GM23338 (cell line): ENCODE data around the gene KANK4. TPM values are rescaled to one million over a fixed set of nuclear protein-coding genes. Genes with fewer than 3 reads are reported as not detected.
A peak's percentile ranks its signal among the peaks of the same experiment; 100 is the strongest.

ENCODE experiments used
- ATAC-seq: fragments of 200-7000 bp; cut with Tn5 transposase; 3 replicates; pipeline ENCODE4 v1.9.1; 2020
- DNase-seq: peaks from one replicate; pipeline ENCODE4 v3.0.0-alpha.2; 2015; ENCODE audit warnings: low spot score
- H2AFZ ChIP-seq: fragments of 200-600 bp; sonication (generic); 2 replicates; pipeline ENCODE4 v1.8.0; 2016; ENCODE audit warnings: antibody characterized with exemption, mild to moderate bottlenecking, moderate library complexity
- H3F3A ChIP-seq: fragments of 200-600 bp; sonication (generic); replicated peaks from 2 replicates; pipeline ENCODE4 v1.8.0; 2017; ENCODE audit warnings: antibody characterized with exemption, mixed run types, low read depth
- H3K27ac ChIP-seq: fragments of 200-600 bp; sonication (generic); 2 replicates; pipeline ENCODE4 v1.6.1; 2016; ENCODE audit warnings: low read depth
- H3K27me3 ChIP-seq: fragments of 200-600 bp; sonication (generic); 2 replicates; pipeline ENCODE4 v1.8.0; 2016; ENCODE audit warnings: mild to moderate bottlenecking, mixed run types, moderate library complexity; ENCODE audit not compliant: insufficient read depth
- H3K36me3 ChIP-seq: fragments of 200-600 bp; sonication (generic); 2 replicates; pipeline ENCODE4 v1.8.0; 2016; ENCODE audit warnings: mild to moderate bottlenecking; ENCODE audit not compliant: insufficient read depth
- H3K4me1 ChIP-seq: fragments of 200-600 bp; sonication (generic); 2 replicates; pipeline ENCODE4 v1.8.0; 2016; ENCODE audit warnings: mild to moderate bottlenecking, moderate library complexity; ENCODE audit not compliant: insufficient read depth
- H3K4me2 ChIP-seq: fragments of 200-600 bp; sonication (generic); 2 replicates; pipeline ENCODE4 v1.7.1; 2017; ENCODE audit warnings: mixed run types
- H3K4me3 ChIP-seq: fragments of 200-600 bp; sonication (generic); 2 replicates; pipeline ENCODE4 v1.6.1; 2016; ENCODE audit warnings: mixed run types
- H3K79me2 ChIP-seq: fragments of 200-600 bp; sonication (generic); replicated peaks from 2 replicates; pipeline ENCODE4 v1.8.0; 2017; ENCODE audit warnings: mild to moderate bottlenecking; ENCODE audit not compliant: insufficient read depth
- H3K9me2 ChIP-seq: fragments of 200-600 bp; sonication (generic); 2 replicates; pipeline ENCODE4 v1.8.0; 2017; ENCODE audit not compliant: insufficient read depth
- H4K20me1 ChIP-seq: fragments of 200-600 bp; sonication (generic); replicated peaks from 2 replicates; pipeline ENCODE4 v1.8.0; 2017; ENCODE audit warnings: mild to moderate bottlenecking; ENCODE audit not compliant: insufficient read depth
- H3K27ac Mint-ChIP-seq: 2 replicates; pipeline ENCODE4 v1.8.0; 2020; ENCODE audit warnings: inconsistent platforms, mild to moderate bottlenecking, moderate library complexity, mixed read lengths
- H3K27me3 Mint-ChIP-seq: 3 replicates; pipeline ENCODE4 v1.8.0; 2022; ENCODE audit warnings: low read depth, mild to moderate bottlenecking, moderate library complexity, mixed read lengths, inconsistent platforms; ENCODE audit not compliant: insufficient read depth, poor library complexity
- H3K36me3 Mint-ChIP-seq: 3 replicates; pipeline ENCODE4 v1.8.0; 2021; ENCODE audit warnings: low read depth, mild to moderate bottlenecking, inconsistent platforms, moderate library complexity, mixed read lengths
- H3K4me1 Mint-ChIP-seq: 3 replicates; pipeline ENCODE4 v1.8.0; 2020; ENCODE audit warnings: mild to moderate bottlenecking, inconsistent platforms, mixed read lengths
- H3K4me3 Mint-ChIP-seq: 3 replicates; pipeline ENCODE4 v1.8.0; 2021; ENCODE audit warnings: moderate library complexity, mild to moderate bottlenecking, inconsistent platforms, mixed read lengths
- H3K9me3 Mint-ChIP-seq: 3 replicates; pipeline ENCODE4 v1.8.0; 2020; ENCODE audit warnings: moderate library complexity, mild to moderate bottlenecking, inconsistent platforms, mixed read lengths
- CREB1 ChIP-seq: fragments of 250-450 bp; sonication (Bioruptor Pico); IDR thresholded peaks from 2 replicates; pipeline ENCODE4 v1.5.0; 2020; ENCODE audit warnings: low read depth, mild to moderate bottlenecking, moderate library complexity
- CTCF ChIP-seq, 2 experiments: fragments of 200-600 bp in 1 of 2; sonication (generic) in 1 of 2; conservative IDR thresholded peaks; 2 replicates each; pipeline versions ENCODE4 v1.5.1 to v1.6.1; 2016 to 2017; ENCODE audit warnings: antibody characterized with exemption in 2 of 2, low read depth in 2 of 2, mild to moderate bottlenecking in 2 of 2, moderate library complexity in 1 of 2
- EZH2 ChIP-seq: fragments of 200-600 bp; sonication (generic); IDR thresholded peaks from one replicate; pipeline ENCODE4 v1.8.0; 2017; ENCODE audit warnings: antibody characterized with exemption, mild to moderate bottlenecking, low read depth; ENCODE audit not compliant: unreplicated experiment
- POLR2AphosphoS5 ChIP-seq: IDR thresholded peaks from 2 replicates; pipeline ENCODE4 v1.6.1; 2016; ENCODE audit warnings: antibody characterized with exemption, low read depth
- REST ChIP-seq: IDR thresholded peaks from one replicate; pipeline ENCODE4 v1.6.1; 2018; ENCODE audit warnings: antibody characterized with exemption; ENCODE audit not compliant: unreplicated experiment
- ZNF114 ChIP-seq: fragments of 250-450 bp; sonication (Bioruptor Pico); IDR thresholded peaks from 2 replicates; pipeline ENCODE4 v1.5.0; 2020; ENCODE audit warnings: mild to moderate bottlenecking, moderate library complexity
- ZNF331 ChIP-seq: fragments of 250-450 bp; sonication (Bioruptor Pico); IDR thresholded peaks from 2 replicates; pipeline ENCODE4 v1.5.0; 2020; ENCODE audit warnings: low read depth, mild to moderate bottlenecking, moderate library complexity
- polyA plus RNA-seq: library from polyadenylated mRNA; unstranded; fragments of >200 nt; fragmentation: Nextera tagmentation; extraction: Ambion mirVana; gene quantifications from 2 replicates; pipeline ENCODE4 v1.2.1, GENCODE V29; 2016
- total RNA-seq: library from RNA; depleted of rRNA; stranded (reverse); fragments of >200 nt; shearing (Covaris generic); gene quantifications from 2 replicates; pipeline ENCODE4 v1.2.3, GENCODE V29; 2014
- TF ChIP-seq, protein P1 (sequence below): fragments of 250-450 bp; sonication (Bioruptor Pico); IDR thresholded peaks from 2 replicates; pipeline ENCODE4 v1.5.0; 2020; ENCODE audit warnings: mild to moderate bottlenecking, moderate library complexity

KANK4 gene
- total and polyA plus RNA-seq, 2 experiments from 2014 or later = 0.31 to 0.42 TPM

DNA sequence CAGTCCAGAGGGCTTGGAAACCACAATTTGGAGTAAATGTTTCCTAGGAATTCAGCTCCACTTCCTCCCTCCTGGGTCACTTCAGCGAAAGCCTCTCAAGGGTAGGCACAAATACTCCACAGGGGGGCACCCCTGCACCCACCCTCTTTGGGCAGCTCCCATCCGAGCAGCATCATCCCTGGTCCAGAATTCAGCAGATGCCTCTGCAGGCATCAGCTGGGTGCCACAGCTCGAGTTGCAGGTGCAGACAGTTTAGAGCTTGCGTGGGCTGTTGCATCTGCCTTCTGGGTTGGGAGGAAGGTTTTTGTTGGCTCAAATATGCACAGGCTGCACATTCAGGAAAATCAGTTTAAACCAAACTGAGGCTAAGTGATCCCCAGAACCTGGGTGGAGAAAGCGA is 25.0 kb downstream of the KANK4 start:
- H3K4me3 Mint-ChIP-seq = no peak overlapping the region
- H3K27me3 ChIP-seq = peaks cover 3% of the 10 kb centered on the region; the same call in 1 of the 2 replicates
- DNase-seq (peak; percentile 66), ATAC-seq (peak; percentile 91)
- TF ChIP-seq ZNF331 (CRISPR knock-in tag) (no peak), REST (no peak), CREB1 (CRISPR knock-in tag) (no peak), EZH2 (no peak), CTCF (conservative IDR thresholded peaks at IDR 0.05; ENCODE audit: low read depth in 2 of 2) (peak; percentile 53 to 74), POLR2AphosphoS5 (no peak), ZNF114 (CRISPR knock-in tag) (no peak)
- TF ChIP-seq, protein P1, sequence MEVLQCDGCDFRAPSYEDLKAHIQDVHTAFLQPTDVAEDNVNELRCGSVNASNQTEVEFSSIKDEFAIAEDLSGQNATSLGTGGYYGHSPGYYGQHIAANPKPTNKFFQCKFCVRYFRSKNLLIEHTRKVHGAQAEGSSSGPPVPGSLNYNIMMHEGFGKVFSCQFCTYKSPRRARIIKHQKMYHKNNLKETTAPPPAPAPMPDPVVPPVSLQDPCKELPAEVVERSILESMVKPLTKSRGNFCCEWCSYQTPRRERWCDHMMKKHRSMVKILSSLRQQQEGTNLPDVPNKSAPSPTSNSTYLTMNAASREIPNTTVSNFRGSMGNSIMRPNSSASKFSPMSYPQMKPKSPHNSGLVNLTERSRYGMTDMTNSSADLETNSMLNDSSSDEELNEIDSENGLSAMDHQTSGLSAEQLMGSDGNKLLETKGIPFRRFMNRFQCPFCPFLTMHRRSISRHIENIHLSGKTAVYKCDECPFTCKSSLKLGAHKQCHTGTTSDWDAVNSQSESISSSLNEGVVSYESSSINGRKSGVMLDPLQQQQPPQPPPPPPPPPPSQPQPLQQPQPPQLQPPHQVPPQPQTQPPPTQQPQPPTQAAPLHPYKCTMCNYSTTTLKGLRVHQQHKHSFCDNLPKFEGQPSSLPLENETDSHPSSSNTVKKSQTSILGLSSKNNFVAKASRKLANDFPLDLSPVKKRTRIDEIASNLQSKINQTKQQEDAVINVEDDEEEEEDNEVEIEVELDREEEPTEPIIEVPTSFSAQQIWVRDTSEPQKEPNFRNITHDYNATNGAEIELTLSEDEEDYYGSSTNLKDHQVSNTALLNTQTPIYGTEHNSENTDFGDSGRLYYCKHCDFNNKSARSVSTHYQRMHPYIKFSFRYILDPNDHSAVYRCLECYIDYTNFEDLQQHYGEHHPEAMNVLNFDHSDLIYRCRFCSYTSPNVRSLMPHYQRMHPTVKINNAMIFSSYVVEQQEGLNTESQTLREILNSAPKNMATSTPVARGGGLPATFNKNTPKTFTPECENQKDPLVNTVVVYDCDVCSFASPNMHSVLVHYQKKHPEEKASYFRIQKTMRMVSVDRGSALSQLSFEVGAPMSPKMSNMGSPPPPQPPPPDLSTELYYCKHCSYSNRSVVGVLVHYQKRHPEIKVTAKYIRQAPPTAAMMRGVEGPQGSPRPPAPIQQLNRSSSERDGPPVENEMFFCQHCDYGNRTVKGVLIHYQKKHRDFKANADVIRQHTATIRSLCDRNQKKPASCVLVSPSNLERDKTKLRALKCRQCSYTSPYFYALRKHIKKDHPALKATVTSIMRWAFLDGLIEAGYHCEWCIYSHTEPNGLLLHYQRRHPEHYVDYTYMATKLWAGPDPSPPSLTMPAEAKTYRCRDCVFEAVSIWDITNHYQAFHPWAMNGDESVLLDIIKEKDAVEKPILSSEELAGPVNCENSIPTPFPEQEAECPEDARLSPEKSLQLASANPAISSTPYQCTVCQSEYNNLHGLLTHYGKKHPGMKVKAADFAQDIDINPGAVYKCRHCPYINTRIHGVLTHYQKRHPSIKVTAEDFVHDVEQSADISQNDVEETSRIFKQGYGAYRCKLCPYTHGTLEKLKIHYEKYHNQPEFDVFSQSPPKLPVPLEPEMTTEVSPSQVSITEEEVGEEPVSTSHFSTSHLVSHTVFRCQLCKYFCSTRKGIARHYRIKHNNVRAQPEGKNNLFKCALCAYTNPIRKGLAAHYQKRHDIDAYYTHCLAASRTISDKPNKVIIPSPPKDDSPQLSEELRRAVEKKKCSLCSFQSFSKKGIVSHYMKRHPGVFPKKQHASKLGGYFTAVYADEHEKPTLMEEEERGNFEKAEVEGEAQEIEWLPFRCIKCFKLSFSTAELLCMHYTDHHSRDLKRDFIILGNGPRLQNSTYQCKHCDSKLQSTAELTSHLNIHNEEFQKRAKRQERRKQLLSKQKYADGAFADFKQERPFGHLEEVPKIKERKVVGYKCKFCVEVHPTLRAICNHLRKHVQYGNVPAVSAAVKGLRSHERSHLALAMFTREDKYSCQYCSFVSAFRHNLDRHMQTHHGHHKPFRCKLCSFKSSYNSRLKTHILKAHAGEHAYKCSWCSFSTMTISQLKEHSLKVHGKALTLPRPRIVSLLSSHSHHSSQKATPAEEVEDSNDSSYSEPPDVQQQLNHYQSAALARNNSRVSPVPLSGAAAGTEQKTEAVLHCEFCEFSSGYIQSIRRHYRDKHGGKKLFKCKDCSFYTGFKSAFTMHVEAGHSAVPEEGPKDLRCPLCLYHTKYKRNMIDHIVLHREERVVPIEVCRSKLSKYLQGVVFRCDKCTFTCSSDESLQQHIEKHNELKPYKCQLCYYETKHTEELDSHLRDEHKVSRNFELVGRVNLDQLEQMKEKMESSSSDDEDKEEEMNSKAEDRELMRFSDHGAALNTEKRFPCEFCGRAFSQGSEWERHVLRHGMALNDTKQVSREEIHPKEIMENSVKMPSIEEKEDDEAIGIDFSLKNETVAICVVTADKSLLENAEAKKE (CRISPR knock-in tag) = no peak
- H3K36me3 ChIP-seq = no peaks in the 10 kb centered on the region
- H4K20me1 ChIP-seq = no peaks in the 10 kb centered on the region
- no peak overlapping the region for H3K4me3 ChIP-seq
- H3K36me3 Mint-ChIP-seq = no peaks in the 10 kb centered on the region
- peaks cover 7% of the 10 kb centered on the region for H3K27me3 Mint-ChIP-seq
- no peaks in the 10 kb centered on the region for H3K9me2 ChIP-seq
- no peaks in the 10 kb centered on the region for H3F3A ChIP-seq
- H3K4me1 ChIP-seq = peaks cover 16% of the 10 kb centered on the region
- 0 out of 2 replicates have a peak overlapping the region, but pooled peaks have one; percentile 4 for H3K4me2 ChIP-seq
- no peak overlapping the region for H3K27ac ChIP-seq
- H3K79me2 ChIP-seq = no peaks in the 10 kb centered on the region
- H3K27ac Mint-ChIP-seq = no peak overlapping the region
- H3K4me1 Mint-ChIP-seq = peaks cover 26% of the 10 kb centered on the region
- H2AFZ ChIP-seq = no peak overlapping the region
- H3K9me3 Mint-ChIP-seq = no peaks in the 10 kb centered on the region
